T-helper 1 cell (primary cell): ENCODE data around the gene THADA.
"Not testable (repeated sequence)": the region's sequence is repeated elsewhere in the genome, so short reads cannot be mapped to it uniquely, and the experiment has no call there.

Experiments
- DNase-seq, 5 donors: peaks; one replicate each; pipeline ENCODE4 v3.0.0-alpha.2; 2012 to 2020

The THADA gene

GRCh38 chr2:43461453-43462073, 134.3 kb downstream of the THADA start:
- no peak for DNase-seq

- DNase-seq, result no peak
Measured at GRCh38 chr2:43460611-43461365, 135.1 kb downstream of the THADA start.

- DNase-seq, result no peak
Measured at GRCh38 chr2:43460174-43460546, 135.7 kb downstream of the THADA start.

- DNase-seq, result no peak
Measured at GRCh38 chr2:43459446-43460173, 136.2 kb downstream of the THADA start.

- no peak for DNase-seq
Measured at GRCh38 chr2:43458014-43458628, 137.7 kb downstream of the THADA start.

- peak in 1 of 5 donors; percentile 6 for DNase-seq
Measured at GRCh38 chr2:43455731-43456642, 139.9 kb downstream of the THADA start.

- DNase-seq, result no peak
Measured at GRCh38 chr2:43455296-43455695, 140.5 kb downstream of the THADA start.

- DNase-seq, result no peak
Measured at GRCh38 chr2:43454791-43455190, 141.0 kb downstream of the THADA start.

- no peak for DNase-seq
Measured at GRCh38 chr2:43453179-43454170, 142.4 kb downstream of the THADA start.

GRCh38 chr2:43452318-43452731, 143.5 kb downstream of the THADA start:
- DNase-seq, result no peak

- no peak for DNase-seq
Measured at GRCh38 chr2:43450617-43451016, 145.2 kb downstream of the THADA start.

- DNase-seq, result no peak
Measured at GRCh38 chr2:43448822-43449110, 147.1 kb downstream of the THADA start.

- DNase-seq, result no peak
Measured at GRCh38 chr2:43448011-43448821, 147.6 kb downstream of the THADA start.

- DNase-seq, result not testable (repeated sequence)
Measured at GRCh38 chr2:43446755-43447154, 149.1 kb downstream of the THADA start.

- no peak for DNase-seq
Measured at GRCh38 chr2:43445781-43446180, 150.1 kb downstream of the THADA start.

- DNase-seq, result no peak
Measured at GRCh38 chr2:43444989-43445645, 150.7 kb downstream of the THADA start.

GRCh38 chr2:43443282-43443681, 152.6 kb downstream of the THADA start:
- no peak for DNase-seq

- DNase-seq, result no peak
Measured at GRCh38 chr2:43441195-43441594, 154.6 kb downstream of the THADA start.

GRCh38 chr2:43438858-43439655, 156.8 kb downstream of the THADA start:
- DNase-seq, result no peak
